ENCODE data around the gene SAMD5. TPM values are rescaled to one million over a fixed set of nuclear protein-coding genes. Genes with fewer than 3 reads are reported as not detected.

Gene SAMD5
- total RNA-seq, 1 experiment from 2014 or later, result 0.23 TPM

GRCh38 chr6:147515327-147515726 lies 6.8 kb downstream of the SAMD5 start:
- no peak for DNase-seq (ENCODE audit: low read depth, low spot score)
- TF ChIP-seq, protein P1, sequence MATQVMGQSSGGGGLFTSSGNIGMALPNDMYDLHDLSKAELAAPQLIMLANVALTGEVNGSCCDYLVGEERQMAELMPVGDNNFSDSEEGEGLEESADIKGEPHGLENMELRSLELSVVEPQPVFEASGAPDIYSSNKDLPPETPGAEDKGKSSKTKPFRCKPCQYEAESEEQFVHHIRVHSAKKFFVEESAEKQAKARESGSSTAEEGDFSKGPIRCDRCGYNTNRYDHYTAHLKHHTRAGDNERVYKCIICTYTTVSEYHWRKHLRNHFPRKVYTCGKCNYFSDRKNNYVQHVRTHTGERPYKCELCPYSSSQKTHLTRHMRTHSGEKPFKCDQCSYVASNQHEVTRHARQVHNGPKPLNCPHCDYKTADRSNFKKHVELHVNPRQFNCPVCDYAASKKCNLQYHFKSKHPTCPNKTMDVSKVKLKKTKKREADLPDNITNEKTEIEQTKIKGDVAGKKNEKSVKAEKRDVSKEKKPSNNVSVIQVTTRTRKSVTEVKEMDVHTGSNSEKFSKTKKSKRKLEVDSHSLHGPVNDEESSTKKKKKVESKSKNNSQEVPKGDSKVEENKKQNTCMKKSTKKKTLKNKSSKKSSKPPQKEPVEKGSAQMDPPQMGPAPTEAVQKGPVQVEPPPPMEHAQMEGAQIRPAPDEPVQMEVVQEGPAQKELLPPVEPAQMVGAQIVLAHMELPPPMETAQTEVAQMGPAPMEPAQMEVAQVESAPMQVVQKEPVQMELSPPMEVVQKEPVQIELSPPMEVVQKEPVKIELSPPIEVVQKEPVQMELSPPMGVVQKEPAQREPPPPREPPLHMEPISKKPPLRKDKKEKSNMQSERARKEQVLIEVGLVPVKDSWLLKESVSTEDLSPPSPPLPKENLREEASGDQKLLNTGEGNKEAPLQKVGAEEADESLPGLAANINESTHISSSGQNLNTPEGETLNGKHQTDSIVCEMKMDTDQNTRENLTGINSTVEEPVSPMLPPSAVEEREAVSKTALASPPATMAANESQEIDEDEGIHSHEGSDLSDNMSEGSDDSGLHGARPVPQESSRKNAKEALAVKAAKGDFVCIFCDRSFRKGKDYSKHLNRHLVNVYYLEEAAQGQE (IDR thresholded peaks at IDR 0.05; ENCODE audit: insufficient read depth in 1 of 2, low read depth in 2 of 2, low read length in 1 of 2), result no peak
- no peak for TF ChIP-seq SIN3A (IDR thresholded peaks at IDR 0.05; ENCODE audit: borderline replicate concordance, insufficient read depth, low read depth, low read length)
- no peak for TF ChIP-seq POLR2AphosphoS5 (IDR thresholded peaks at IDR 0.05; ENCODE audit: low read depth, low read length)
- TF ChIP-seq TCF7L2 (IDR thresholded peaks at IDR 0.05; ENCODE audit: low read depth, low read length), result no peak
- TF ChIP-seq, protein P2, sequence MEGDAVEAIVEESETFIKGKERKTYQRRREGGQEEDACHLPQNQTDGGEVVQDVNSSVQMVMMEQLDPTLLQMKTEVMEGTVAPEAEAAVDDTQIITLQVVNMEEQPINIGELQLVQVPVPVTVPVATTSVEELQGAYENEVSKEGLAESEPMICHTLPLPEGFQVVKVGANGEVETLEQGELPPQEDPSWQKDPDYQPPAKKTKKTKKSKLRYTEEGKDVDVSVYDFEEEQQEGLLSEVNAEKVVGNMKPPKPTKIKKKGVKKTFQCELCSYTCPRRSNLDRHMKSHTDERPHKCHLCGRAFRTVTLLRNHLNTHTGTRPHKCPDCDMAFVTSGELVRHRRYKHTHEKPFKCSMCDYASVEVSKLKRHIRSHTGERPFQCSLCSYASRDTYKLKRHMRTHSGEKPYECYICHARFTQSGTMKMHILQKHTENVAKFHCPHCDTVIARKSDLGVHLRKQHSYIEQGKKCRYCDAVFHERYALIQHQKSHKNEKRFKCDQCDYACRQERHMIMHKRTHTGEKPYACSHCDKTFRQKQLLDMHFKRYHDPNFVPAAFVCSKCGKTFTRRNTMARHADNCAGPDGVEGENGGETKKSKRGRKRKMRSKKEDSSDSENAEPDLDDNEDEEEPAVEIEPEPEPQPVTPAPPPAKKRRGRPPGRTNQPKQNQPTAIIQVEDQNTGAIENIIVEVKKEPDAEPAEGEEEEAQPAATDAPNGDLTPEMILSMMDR (IDR thresholded peaks at IDR 0.05), result no peak
- in situ Hi-C loops (cut with HindIII; ENCODE audit: low pct_unique_long_range_greater_than_20kb, low sequenced_read_pairs), result no loop called here
- ChIA-PET POLR2A (no interaction called here), CTCF (no interaction called here)
- no peak overlapping the region for H3K4me3 ChIP-seq (ENCODE audit: low read depth in 2 of 2, low read length in 2 of 2)
- no peak for ATAC-seq
- intact Hi-C loops (cut with micrococcal nuclease; ENCODE audit: unreplicated experiment), result no loop called here
- H3K9me3 ChIP-seq (ENCODE audit: control insufficient read depth, insufficient read depth, low read depth, low read length), result no peaks in the 10 kb centered on the region
- H3K4me1 ChIP-seq (ENCODE audit: control insufficient read depth, insufficient read depth, low read length), result no peaks in the 10 kb centered on the region
- no peak overlapping the region for H3K27ac ChIP-seq (ENCODE audit: low read length)
- no TSS peak for BruUV-seq (replicated peaks)
- H3K27me3 ChIP-seq (ENCODE audit: control insufficient read depth, insufficient read depth, low read length), result peaks cover under 1% of the 10 kb centered on the region
- H3K36me3 ChIP-seq (ENCODE audit: control insufficient read depth, insufficient read depth, low read length), result no peaks in the 10 kb centered on the region

DNA sequence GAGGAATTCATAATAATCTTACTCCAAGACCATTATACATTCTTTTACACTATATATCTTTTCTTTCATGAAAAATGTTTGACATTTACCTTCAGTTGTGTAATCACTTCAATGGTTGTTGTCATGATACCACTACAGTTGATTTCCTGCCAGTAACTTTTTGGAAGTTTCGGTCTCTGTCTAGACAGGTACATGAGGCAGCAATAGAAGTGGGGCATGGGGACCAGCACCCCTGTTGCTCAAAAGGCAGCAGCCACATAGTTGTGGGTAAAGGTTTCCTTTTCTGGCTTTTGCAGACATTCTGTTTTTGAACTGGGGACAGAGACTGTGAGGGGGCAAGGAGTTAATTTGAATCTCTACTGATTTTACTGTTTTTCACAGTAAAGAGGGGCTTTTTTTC lies 14.1 kb downstream of the SAMD5 start:
- ATAC-seq, result no peak
- TF ChIP-seq, protein P2 (IDR thresholded peaks at IDR 0.05), result no peak
- no peak for TF ChIP-seq POLR2AphosphoS5 (IDR thresholded peaks at IDR 0.05; ENCODE audit: low read depth, low read length)
- TF ChIP-seq, protein P1 (IDR thresholded peaks at IDR 0.05; ENCODE audit: insufficient read depth in 1 of 2, low read depth in 2 of 2, low read length in 1 of 2), result no peak
- TF ChIP-seq TCF7L2 (IDR thresholded peaks at IDR 0.05; ENCODE audit: low read depth, low read length), result no peak
- no peak for TF ChIP-seq SIN3A (IDR thresholded peaks at IDR 0.05; ENCODE audit: borderline replicate concordance, insufficient read depth, low read depth, low read length)
- no peak overlapping the region for H3K4me3 ChIP-seq (ENCODE audit: low read depth in 2 of 2, low read length in 2 of 2)
- intact Hi-C loops (cut with micrococcal nuclease; ENCODE audit: unreplicated experiment) (no loop called here), in situ Hi-C loops (cut with HindIII; ENCODE audit: low pct_unique_long_range_greater_than_20kb, low sequenced_read_pairs) (no loop called here)
- H3K27me3 ChIP-seq (ENCODE audit: control insufficient read depth, insufficient read depth, low read length), result peaks cover 6% of the 10 kb centered on the region; the same call in 1 of the 2 replicates
- no TSS peak for BruUV-seq (replicated peaks)
- no peaks in the 10 kb centered on the region for H3K36me3 ChIP-seq (ENCODE audit: control insufficient read depth, insufficient read depth, low read length)
- no peaks in the 10 kb centered on the region for H3K4me1 ChIP-seq (ENCODE audit: control insufficient read depth, insufficient read depth, low read length)
- DNase-seq (ENCODE audit: low read depth, low spot score), result no peak
- no peak overlapping the region for H3K27ac ChIP-seq (ENCODE audit: low read length)
- CTCF ChIA-PET, result interaction anchor here (0.6 kb wide), 1 partner anchor 140 kb away, joined by 3 read pairs; no protein-coding TSS in a partner anchor
- POLR2A ChIA-PET, result no interaction called here
- H3K9me3 ChIP-seq (ENCODE audit: control insufficient read depth, insufficient read depth, low read depth, low read length), result no peaks in the 10 kb centered on the region

All from Panc1 (cell line).